IPS DF 4.7 (cell line): Measurements from ENCODE around the gene CCT6B.
"Not testable (repeated sequence)": the region's sequence is repeated elsewhere in the genome, so short reads cannot be mapped to it uniquely, and the experiment has no call there.

Experiments
- DNase-seq: peaks from one replicate; pipeline ENCODE4 v3.0.0-alpha.2; 2013; ENCODE audit warnings: low spot score; ENCODE audit errors: extremely low read depth

CCT6B gene

DNA sequence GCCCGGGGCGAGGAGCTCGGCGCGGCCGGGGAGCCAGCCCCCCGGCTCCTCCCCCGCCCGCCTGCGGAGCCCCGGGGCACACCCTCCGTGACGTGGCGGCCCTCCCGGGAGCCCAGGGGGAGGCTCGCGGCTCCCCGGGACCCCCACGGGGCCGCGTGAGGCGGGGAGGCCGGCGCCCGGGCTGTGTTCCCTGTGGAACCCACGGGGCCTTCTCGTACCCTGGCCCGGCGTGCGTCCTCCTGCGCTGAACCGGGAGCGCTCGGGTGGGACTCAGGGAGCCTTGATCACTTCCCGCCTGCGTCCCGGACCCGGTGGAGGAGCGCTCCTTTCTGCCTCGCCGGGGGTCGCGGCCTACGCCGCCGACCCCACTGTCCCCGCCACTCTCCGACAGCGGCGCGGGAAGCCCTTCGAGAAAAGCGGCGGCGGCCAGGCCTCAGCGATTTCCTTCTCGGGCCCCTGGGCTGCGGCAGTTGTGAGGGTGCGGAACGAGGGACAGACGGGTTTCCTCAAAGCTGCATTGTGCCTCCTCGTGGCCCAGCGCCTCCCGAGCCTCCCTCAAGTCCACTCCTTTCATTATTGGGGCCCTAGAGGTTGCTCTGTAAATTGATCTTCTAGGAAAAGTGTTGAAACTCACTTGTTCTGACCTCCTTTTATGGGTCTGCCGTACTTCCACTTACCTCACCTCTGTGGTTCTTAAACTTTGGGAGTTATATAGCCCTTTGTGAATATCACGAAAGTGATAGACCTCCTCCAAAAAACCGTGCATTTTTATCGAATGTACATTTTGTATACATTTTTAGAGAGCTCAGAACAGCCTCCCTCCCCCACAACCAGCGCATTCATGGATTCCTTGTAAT lies 19.6 kb upstream of the CCT6B start:
- no peak for DNase-seq

GRCh38 chr17:34980353-34980680 lies 19.1 kb upstream of the CCT6B start, which contains the start of gene LIG3:
Gene LIG3, plus strand, starts transcription at chr17:34980512. Its CDS starts 2,494 bp downstream, at chr17:34983006.
- peak; percentile 82 for DNase-seq

- no peak for DNase-seq
Measured at GRCh38 chr17:34979650-34980352, 18.5 kb upstream of the CCT6B start.

GRCh38 chr17:34979153-34979552 lies 17.9 kb upstream of the CCT6B start:
- DNase-seq: no peak

GRCh38 chr17:34974794-34975785 lies 13.8 kb upstream of the CCT6B start:
- DNase-seq: no peak

GRCh38 chr17:34974179-34974578 lies 12.9 kb upstream of the CCT6B start:
- no peak for DNase-seq

GRCh38 chr17:34958438-34958837 lies 2.8 kb downstream of the CCT6B start:
- no peak for DNase-seq

GRCh38 chr17:34950780-34951179 lies 10.5 kb downstream of the CCT6B start:
- not testable (repeated sequence) for DNase-seq

- no peak for DNase-seq
Measured at GRCh38 chr17:34930283-34930682, 31.0 kb downstream of the CCT6B start.

GRCh38 chr17:34926661-34927060 lies 34.6 kb downstream of the CCT6B start:
- no peak for DNase-seq

DNA sequence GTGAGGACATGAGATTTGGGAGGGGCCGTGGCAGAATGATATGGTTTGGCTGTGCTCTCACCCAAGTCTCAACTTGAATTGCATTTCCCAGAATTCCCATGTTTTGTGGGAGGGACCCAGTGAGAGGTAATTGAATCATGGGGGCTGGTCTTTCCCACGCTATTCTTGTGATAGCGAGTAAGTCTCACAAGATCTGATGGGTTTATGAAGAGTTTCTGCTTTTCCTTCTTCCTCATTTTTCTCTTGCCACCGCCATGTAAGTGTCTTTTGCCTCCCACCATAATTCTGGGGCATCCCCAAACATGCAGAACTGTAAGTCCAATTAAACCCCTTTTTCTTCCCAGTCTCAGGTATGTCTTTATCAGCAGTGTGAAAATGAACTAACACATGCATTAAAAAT lies 40.6 kb downstream of the CCT6B start:
- no peak for DNase-seq

- no peak for DNase-seq
Measured at GRCh38 chr17:34917381-34917780, 43.9 kb downstream of the CCT6B start.

DNA sequence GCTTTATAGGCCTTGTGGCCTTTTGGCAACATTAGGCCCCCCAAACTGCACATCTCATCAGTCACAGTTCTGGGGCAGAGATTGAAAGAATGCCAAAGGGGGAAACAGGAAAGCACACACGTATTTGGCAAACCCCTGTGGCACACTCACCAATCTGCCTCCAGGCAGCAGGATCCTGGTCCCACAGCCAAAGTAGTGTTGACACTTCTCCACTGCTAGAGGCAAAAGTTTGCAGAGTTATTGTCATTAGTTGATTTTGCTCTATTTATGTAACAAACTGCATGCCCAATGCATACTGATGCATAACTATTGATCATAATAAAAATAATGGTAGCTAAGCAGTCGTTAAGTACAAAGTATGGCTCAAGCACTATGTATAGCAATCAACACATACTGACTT lies 45.1 kb downstream of the CCT6B start:
- DNase-seq: no peak

GRCh38 chr17:34913001-34913400 lies 48.3 kb downstream of the CCT6B start:
- DNase-seq: no peak

DNA sequence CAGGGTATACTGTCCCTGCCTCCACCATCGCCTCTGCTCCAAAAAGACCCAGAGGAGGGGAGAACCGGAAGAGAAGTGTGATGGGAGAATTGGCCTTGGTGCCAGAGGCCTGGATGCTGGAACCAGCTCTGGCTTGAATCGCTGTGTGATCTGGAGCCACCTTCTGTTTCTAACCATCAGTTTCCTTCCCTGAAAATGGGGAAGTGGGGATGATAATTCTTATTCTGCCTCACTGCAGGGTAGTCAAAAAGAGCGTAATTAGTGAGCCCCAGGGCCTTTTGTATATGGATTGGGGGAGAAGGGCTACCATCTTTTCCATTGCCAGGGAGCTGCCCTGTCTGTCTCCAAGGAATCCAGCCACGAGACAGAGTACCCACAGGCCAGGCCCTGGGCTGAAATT lies 52.2 kb downstream of the CCT6B start:
- no peak for DNase-seq

DNA sequence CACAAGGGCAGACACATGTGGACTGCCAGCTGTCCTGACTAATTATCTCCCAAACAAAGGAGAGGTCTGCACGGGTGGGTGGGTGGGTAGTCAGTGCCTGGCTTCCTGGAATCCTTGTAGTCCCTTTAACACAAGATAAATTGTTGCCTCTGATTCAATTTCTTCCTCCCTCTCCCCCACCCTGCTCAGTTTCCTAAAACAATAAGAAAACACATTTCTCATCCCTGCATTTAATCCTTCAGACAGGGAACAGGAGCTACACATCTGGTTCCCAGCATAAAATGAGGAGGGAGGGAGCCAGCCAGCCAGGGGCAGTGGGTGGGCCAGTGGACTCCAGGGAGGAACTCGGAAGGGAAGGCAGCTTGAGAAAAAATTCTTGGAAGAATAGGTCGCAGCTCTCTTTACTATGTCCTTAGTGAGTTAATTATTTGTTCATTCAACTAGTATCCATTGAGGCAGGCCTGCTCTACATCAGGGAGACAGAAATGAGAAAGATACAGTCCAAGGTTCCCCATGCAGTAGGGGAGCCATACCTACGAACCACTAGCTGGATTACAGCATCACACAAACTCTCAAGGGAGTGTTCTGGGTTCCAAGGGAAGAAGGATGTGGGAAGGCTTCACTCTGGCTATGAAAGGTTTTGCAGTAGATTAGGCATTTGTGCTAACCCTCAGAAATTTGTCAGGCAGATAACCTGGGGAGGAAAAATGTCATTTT lies 58.3 kb downstream of the CCT6B start:
- DNase-seq: no peak

GRCh38 chr17:34899643-34900291 lies 61.5 kb downstream of the CCT6B start:
- DNase-seq: no peak

DNA sequence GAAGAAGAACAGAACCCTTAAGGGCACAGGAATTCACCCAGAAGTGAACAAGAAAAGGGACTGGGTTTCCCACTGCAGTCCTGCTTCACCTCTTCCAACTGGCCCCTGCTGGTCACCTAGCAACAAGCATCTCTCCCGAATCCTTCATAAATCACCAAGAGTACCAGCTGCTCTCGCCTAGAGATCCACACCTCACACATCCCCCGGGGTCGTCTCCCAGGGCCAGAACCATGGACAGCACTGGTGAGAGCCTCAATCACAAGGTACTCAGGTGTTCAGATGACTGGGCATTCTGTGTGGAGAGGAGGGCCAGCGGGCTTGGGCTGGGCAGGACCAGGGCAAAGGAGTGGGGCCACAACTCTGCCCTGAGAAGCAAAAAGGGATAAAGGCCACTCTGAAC lies 65.9 kb downstream of the CCT6B start:
- DNase-seq: no peak

DNA sequence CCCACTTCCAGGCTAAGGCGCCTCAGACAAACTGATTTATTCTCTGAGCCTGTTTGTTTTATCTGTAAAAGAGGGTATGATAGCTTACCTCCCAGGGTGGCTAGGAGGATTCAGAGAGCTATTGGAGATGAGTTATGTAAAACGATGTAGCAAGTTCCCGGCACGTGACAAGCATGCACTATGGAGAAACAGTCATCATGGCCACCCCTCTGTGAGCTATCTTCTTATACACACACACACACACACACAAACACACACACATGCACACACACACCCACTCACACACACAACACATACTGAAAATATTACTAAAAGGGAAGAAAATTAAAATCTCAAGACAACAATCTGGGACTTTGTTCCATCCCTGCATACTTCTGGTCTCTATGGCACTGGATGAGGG lies 66.3 kb downstream of the CCT6B start:
- no peak for DNase-seq

DNA sequence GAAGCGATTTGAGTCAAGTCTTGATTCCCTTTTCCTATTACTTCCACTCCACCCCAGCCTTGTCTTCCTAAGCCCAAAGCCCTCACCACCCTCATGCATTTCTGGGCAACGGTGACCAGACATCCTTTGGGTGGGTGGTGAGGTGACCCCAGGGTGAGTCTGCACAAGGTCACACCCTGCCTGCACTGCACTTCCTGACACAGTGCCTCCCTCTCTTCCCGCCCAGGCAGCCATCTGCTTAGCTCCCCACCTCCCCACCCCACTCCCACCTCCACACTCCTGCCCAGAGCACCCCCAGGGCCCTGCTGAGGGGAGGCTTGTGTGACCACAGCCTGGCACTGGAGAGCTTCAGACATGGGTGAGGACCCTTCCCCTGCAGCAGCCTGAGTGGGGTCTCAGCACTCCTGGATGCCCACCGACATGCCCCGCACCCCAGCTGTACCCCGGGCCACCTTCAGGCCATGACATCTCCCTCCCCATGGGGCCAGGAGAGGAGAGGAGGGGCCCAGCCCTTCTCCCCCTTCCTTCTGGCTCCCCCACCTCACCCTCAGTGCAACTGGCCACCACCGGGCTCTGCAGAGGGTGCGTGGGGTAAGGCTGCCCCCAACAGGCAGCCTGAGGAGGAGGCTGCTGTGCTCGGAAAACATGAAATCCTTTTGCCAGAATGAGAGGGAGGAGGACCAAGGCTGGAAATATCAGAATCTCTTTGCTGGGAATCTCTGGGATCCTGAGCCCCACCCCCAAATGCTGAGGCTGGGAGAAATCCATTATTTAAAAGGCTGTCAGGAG lies 68.6 kb downstream of the CCT6B start:
- no peak for DNase-seq
